ENCODE results near the gene CEP85L. TPM values are rescaled to one million over a fixed set of nuclear protein-coding genes. Genes with fewer than 3 reads are reported as not detected.

CEP85L gene
- total RNA-seq, 2 experiments from 2014 or later = 9.6 to 12.0 TPM

- ChIA-PET CTCF (ENCODE audit: unreplicated experiment) (no interaction called here), POLR2A (no interaction called here)
- H3K9me2 ChIP-seq (ENCODE audit: insufficient read depth, low read length) = no peaks in the 10 kb centered on the region
- H3K36me3 ChIP-seq (ENCODE audit: insufficient read depth, low read length) = no peaks in the 10 kb centered on the region
- no peaks in the 10 kb centered on the region for H3K4me1 ChIP-seq (ENCODE audit: insufficient read depth, low read length, poor library complexity, severe bottlenecking)
- H3K27ac ChIP-seq (ENCODE audit: low read depth, low read length, poor library complexity, severe bottlenecking) = no peak overlapping the region
- H3K79me2 ChIP-seq (ENCODE audit: insufficient read depth, low read depth, low read length) = no peaks in the 10 kb centered on the region
- TF ChIP-seq EZH2phosphoT487 (IDR thresholded peaks at IDR 0.05; ENCODE audit: borderline replicate concordance, low read depth, low read length) (no peak), CTCF (conservative IDR thresholded peaks at IDR 0.05; ENCODE audit: low read length) (no peak)
- no peaks in the 10 kb centered on the region for H4K20me1 ChIP-seq (ENCODE audit: insufficient read depth, low read length)
- no peak overlapping the region for H3K4me2 ChIP-seq (ENCODE audit: low read length)
- DNase-seq (ENCODE audit: low spot score) = no peak
- H3K9me3 ChIP-seq (ENCODE audit: low read length) = no peaks in the 10 kb centered on the region
- no peak overlapping the region for H3K4me3 ChIP-seq (ENCODE audit: low read depth, low read length, poor library complexity, severe bottlenecking)
- H2AFZ ChIP-seq (ENCODE audit: low read length) = no peak overlapping the region
- intact Hi-C loops (cut with micrococcal nuclease; ENCODE audit: unreplicated experiment) = loop anchor here (5.0 kb wide), 1 partner anchor 50 kb away; no protein-coding TSS in a partner anchor
- BruUV-seq (replicated peaks) = no TSS peak
These were observed 34.0 kb downstream of the CEP85L start for GRCh38 chr6:118617417-118617816.

- DNase-seq (ENCODE audit: low spot score) = no peak
- POLR2A ChIA-PET = no interaction called here
- Histone ChIP-seq H3K9me2 (ENCODE audit: insufficient read depth, low read length) (no peaks in the 10 kb centered on the region), H3K4me2 (ENCODE audit: low read length) (no peak overlapping the region), H3K27ac (ENCODE audit: low read depth, low read length, poor library complexity, severe bottlenecking) (no peak overlapping the region), H3K79me2 (ENCODE audit: insufficient read depth, low read depth, low read length) (no peaks in the 10 kb centered on the region), H3K36me3 (ENCODE audit: insufficient read depth, low read length) (no peaks in the 10 kb centered on the region), H2AFZ (ENCODE audit: low read length) (no peak overlapping the region), H3K4me3 (ENCODE audit: low read depth, low read length, poor library complexity, severe bottlenecking) (no peak overlapping the region), H3K9me3 (ENCODE audit: low read length) (no peaks in the 10 kb centered on the region; the same call in 1 of the 2 replicates), H3K4me1 (ENCODE audit: insufficient read depth, low read length, poor library complexity, severe bottlenecking) (no peaks in the 10 kb centered on the region), H4K20me1 (ENCODE audit: insufficient read depth, low read length) (no peaks in the 10 kb centered on the region)
- CTCF ChIA-PET (ENCODE audit: unreplicated experiment) = no interaction called here
- no TSS peak for BruUV-seq (replicated peaks)
- TF ChIP-seq CTCF (conservative IDR thresholded peaks at IDR 0.05; ENCODE audit: low read length) (no peak), EZH2phosphoT487 (IDR thresholded peaks at IDR 0.05; ENCODE audit: borderline replicate concordance, low read depth, low read length) (no peak)
- intact Hi-C loops (cut with micrococcal nuclease; ENCODE audit: unreplicated experiment) = no loop called here
These were observed 40.1 kb downstream of the CEP85L start for GRCh38 chr6:118611334-118611733.

- Histone ChIP-seq H3K36me3 (ENCODE audit: insufficient read depth, low read length) (no peaks in the 10 kb centered on the region), H3K9me2 (ENCODE audit: insufficient read depth, low read length) (peaks cover 3% of the 10 kb centered on the region; the same call in 1 of the 2 replicates), H3K27ac (ENCODE audit: low read depth, low read length, poor library complexity, severe bottlenecking) (no peak overlapping the region), H4K20me1 (ENCODE audit: insufficient read depth, low read length) (no peaks in the 10 kb centered on the region), H3K4me1 (ENCODE audit: insufficient read depth, low read length, poor library complexity, severe bottlenecking) (no peaks in the 10 kb centered on the region), H3K4me2 (ENCODE audit: low read length) (no peak overlapping the region), H3K79me2 (ENCODE audit: insufficient read depth, low read depth, low read length) (no peaks in the 10 kb centered on the region), H3K9me3 (ENCODE audit: low read length) (peaks cover 14% of the 10 kb centered on the region), H2AFZ (ENCODE audit: low read length) (no peak overlapping the region), H3K4me3 (ENCODE audit: low read depth, low read length, poor library complexity, severe bottlenecking) (no peak overlapping the region)
- POLR2A ChIA-PET = interaction anchor here (0.9 to 1.1 kb wide), 3 partner anchors 8 to 22 kb away, joined by 3 read pairs; no protein-coding TSS in a partner anchor
- BruUV-seq (replicated peaks) = no TSS peak
- CTCF ChIA-PET (ENCODE audit: unreplicated experiment) = no interaction called here
- intact Hi-C loops (cut with micrococcal nuclease; ENCODE audit: unreplicated experiment) = no loop called here
- TF ChIP-seq EZH2phosphoT487 (IDR thresholded peaks at IDR 0.05; ENCODE audit: borderline replicate concordance, low read depth, low read length) (no peak), CTCF (conservative IDR thresholded peaks at IDR 0.05; ENCODE audit: low read length) (no peak)
- DNase-seq (ENCODE audit: low spot score) = no peak
These were observed 44.5 kb downstream of the CEP85L start for GRCh38 chr6:118606858-118607257.

All from OCI-LY7 (cell line).